IPS-18a (cell line): Measurements from ENCODE around the gene FAM184A.
"Not testable (repeated sequence)": the region's sequence is repeated elsewhere in the genome, so short reads cannot be mapped to it uniquely, and the experiment has no call there.

ENCODE experiments used
- H3K27ac ChIP-seq: one replicate; pipeline ENCODE4 v1.5.1; 2013; ENCODE audit warnings: low read length
- H3K27me3 ChIP-seq: one replicate; pipeline ENCODE4 v1.6.1; 2013; ENCODE audit warnings: mild to moderate bottlenecking, low read length; ENCODE audit not compliant: control insufficient read depth, insufficient read depth
- H3K36me3 ChIP-seq: one replicate; pipeline ENCODE4 v1.6.1; 2013; ENCODE audit warnings: low read depth, low read length; ENCODE audit not compliant: control insufficient read depth
- H3K4me1 ChIP-seq: one replicate; pipeline ENCODE4 v1.6.1; 2013; ENCODE audit warnings: low read depth, low read length; ENCODE audit not compliant: control insufficient read depth
- H3K4me3 ChIP-seq: one replicate; pipeline ENCODE4 v1.5.1; 2013; ENCODE audit warnings: low read length
- H3K9ac ChIP-seq: one replicate; pipeline ENCODE4 v1.6.1; 2013; ENCODE audit warnings: mild to moderate bottlenecking, low read length, moderate library complexity
- H3K9me3 ChIP-seq: one replicate; pipeline ENCODE4 v1.6.1; 2013; ENCODE audit warnings: low read depth, low read length; ENCODE audit not compliant: control insufficient read depth

FAM184A gene

GRCh38 chr6:119116712-119117281, 38.3 kb upstream of the FAM184A start:
- Histone ChIP-seq H3K27ac (no peak overlapping the region), H3K4me1 (peaks cover 6% of the 10 kb centered on the region), H3K9ac (no peak overlapping the region), H3K27me3 (peaks cover 8% of the 10 kb centered on the region), H3K9me3 (no peaks in the 10 kb centered on the region), H3K36me3 (no peaks in the 10 kb centered on the region), H3K4me3 (no peak overlapping the region)

GRCh38 chr6:119113961-119114360, 35.5 kb upstream of the FAM184A start:
- peaks cover 6% of the 10 kb centered on the region for H3K4me1 ChIP-seq
- no peak overlapping the region for H3K4me3 ChIP-seq
- H3K9me3 ChIP-seq: no peaks in the 10 kb centered on the region
- no peaks in the 10 kb centered on the region for H3K36me3 ChIP-seq
- H3K9ac ChIP-seq: no peak overlapping the region
- H3K27me3 ChIP-seq: peaks cover 8% of the 10 kb centered on the region
- H3K27ac ChIP-seq: no peak overlapping the region

- peaks cover 6% of the 10 kb centered on the region for H3K4me1 ChIP-seq
- no peaks in the 10 kb centered on the region for H3K36me3 ChIP-seq
- H3K4me3 ChIP-seq: no peak overlapping the region
- H3K27ac ChIP-seq: no peak overlapping the region
- H3K9me3 ChIP-seq: no peaks in the 10 kb centered on the region
- H3K27me3 ChIP-seq: peaks cover 8% of the 10 kb centered on the region
- H3K9ac ChIP-seq: no peak overlapping the region
These were observed 34.5 kb upstream of the FAM184A start for GRCh38 chr6:119112812-119113530.

- no peak overlapping the region for H3K9ac ChIP-seq
These were observed 32.4 kb upstream of the FAM184A start for GRCh38 chr6:119110601-119111548.

GRCh38 chr6:119109654-119110325, 31.3 kb upstream of the FAM184A start:
- no peaks in the 10 kb centered on the region for H3K9me3 ChIP-seq
- no peaks in the 10 kb centered on the region for H3K36me3 ChIP-seq
- no peak overlapping the region for H3K4me3 ChIP-seq
- H3K27me3 ChIP-seq: no peaks in the 10 kb centered on the region
- H3K27ac ChIP-seq: no peak overlapping the region
- no peak overlapping the region for H3K9ac ChIP-seq
- peaks cover 6% of the 10 kb centered on the region for H3K4me1 ChIP-seq

More at GRCh38 chr6:119110601-119111548, 32.4 kb upstream of the FAM184A start:
- Histone ChIP-seq H3K9me3 (no peaks in the 10 kb centered on the region), H3K27ac (no peak overlapping the region), H3K36me3 (no peaks in the 10 kb centered on the region), H3K4me1 (peaks cover 6% of the 10 kb centered on the region), H3K27me3 (no peaks in the 10 kb centered on the region), H3K4me3 (no peak overlapping the region)

DNA sequence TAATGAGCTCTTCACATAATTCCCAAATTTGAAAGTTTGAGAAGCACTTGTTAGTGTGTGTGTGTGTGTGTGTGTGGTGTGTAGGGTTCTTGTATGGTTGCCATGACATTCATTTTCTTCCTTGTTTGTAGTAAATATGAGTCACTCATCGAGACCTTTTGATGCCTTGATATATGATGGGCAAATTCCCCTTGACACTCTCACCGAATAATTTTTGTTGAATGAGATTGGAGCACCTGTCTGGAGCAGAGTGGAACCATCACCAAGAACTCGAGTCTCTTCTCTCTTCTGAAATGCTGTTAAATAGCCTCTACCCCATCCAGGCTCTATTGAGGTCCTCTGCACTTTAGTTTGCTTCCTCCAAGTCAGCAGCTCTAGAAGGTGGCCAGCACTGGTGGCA, 29.6 kb upstream of the FAM184A start:
- no peaks in the 10 kb centered on the region for H3K27me3 ChIP-seq
- H3K36me3 ChIP-seq: no peaks in the 10 kb centered on the region
- H3K9ac ChIP-seq: no peak overlapping the region
- peaks cover 6% of the 10 kb centered on the region for H3K4me1 ChIP-seq
- no peaks in the 10 kb centered on the region for H3K9me3 ChIP-seq
- H3K27ac ChIP-seq: no peak overlapping the region
- H3K4me3 ChIP-seq: no peak overlapping the region

- Histone ChIP-seq H3K9ac (no peak overlapping the region), H3K36me3 (no peaks in the 10 kb centered on the region), H3K4me3 (no peak overlapping the region), H3K4me1 (no peaks in the 10 kb centered on the region), H3K27me3 (no peaks in the 10 kb centered on the region), H3K27ac (no peak overlapping the region), H3K9me3 (no peaks in the 10 kb centered on the region)
These were observed 26.8 kb upstream of the FAM184A start for GRCh38 chr6:119105282-119105681.

GRCh38 chr6:119102901-119103300, 24.4 kb upstream of the FAM184A start:
- no peak overlapping the region for H3K4me3 ChIP-seq
- no peak overlapping the region for H3K27ac ChIP-seq
- H3K27me3 ChIP-seq: no peaks in the 10 kb centered on the region
- no peaks in the 10 kb centered on the region for H3K4me1 ChIP-seq
- no peaks in the 10 kb centered on the region for H3K36me3 ChIP-seq
- H3K9me3 ChIP-seq: no peaks in the 10 kb centered on the region
- H3K9ac ChIP-seq: no peak overlapping the region

- no peaks in the 10 kb centered on the region for H3K4me1 ChIP-seq
- no peak overlapping the region for H3K9ac ChIP-seq
- no peaks in the 10 kb centered on the region for H3K27me3 ChIP-seq
- no peak overlapping the region for H3K4me3 ChIP-seq
- no peaks in the 10 kb centered on the region for H3K36me3 ChIP-seq
- H3K9me3 ChIP-seq: no peaks in the 10 kb centered on the region
- no peak overlapping the region for H3K27ac ChIP-seq
These were observed 21.7 kb upstream of the FAM184A start for GRCh38 chr6:119100115-119100514.

GRCh38 chr6:119097815-119098361, 19.4 kb upstream of the FAM184A start:
- H3K4me1 ChIP-seq, H3K27me3 ChIP-seq, H3K9me3 ChIP-seq, H3K4me3 ChIP-seq, H3K9ac ChIP-seq, H3K27ac ChIP-seq, H3K36me3 ChIP-seq: not testable (repeated sequence)
